Measurements from ENCODE around the gene FLVCR2.

- no peak for TF ChIP-seq CTCF (IDR thresholded peaks at IDR 0.05; ENCODE audit: low read depth, low read length, poor library complexity, severe bottlenecking)
- TF ChIP-seq EZH2phosphoT487 (IDR thresholded peaks at IDR 0.05; ENCODE audit: borderline replicate concordance, low read length): no peak
These were observed 33.7 kb downstream of the FLVCR2 start for GRCh38 chr14:75612157-75612556.

Data from DOHH2 (cell line).